ENCODE results near the gene KRTAP16-1. TPM values are rescaled to one million over a fixed set of nuclear protein-coding genes. Genes with fewer than 3 reads are reported as not detected.
"Not testable (repeated sequence)": the region's sequence is repeated elsewhere in the genome, so short reads cannot be mapped to it uniquely, and the experiment has no call there.

Gene KRTAP16-1
- polyA plus RNA-seq, 1 donor (not counting 4 experiments of a cell fraction or from before 2014, with no cell fraction given), result not detected

GRCh38 chr17:41284043-41284442 is 25.1 kb downstream of the KRTAP16-1 start:
- DNase-seq (ENCODE audit: low read depth, low spot score), result no peak
- no peaks in the 10 kb centered on the region for H3K9me1 ChIP-seq (ENCODE audit: control insufficient read depth, extremely low read depth, insufficient read depth, low read length)
- no peaks in the 10 kb centered on the region for H3K36me3 ChIP-seq (ENCODE audit: control insufficient read depth in 2 of 2, extremely low read depth in 1 of 2, insufficient read depth in 2 of 2, low read length in 2 of 2)
- H3K27me3 ChIP-seq (ENCODE audit: control insufficient read depth, extremely low read depth, insufficient read depth, low read length), result no peaks in the 10 kb centered on the region
- TF ChIP-seq, protein P1, sequence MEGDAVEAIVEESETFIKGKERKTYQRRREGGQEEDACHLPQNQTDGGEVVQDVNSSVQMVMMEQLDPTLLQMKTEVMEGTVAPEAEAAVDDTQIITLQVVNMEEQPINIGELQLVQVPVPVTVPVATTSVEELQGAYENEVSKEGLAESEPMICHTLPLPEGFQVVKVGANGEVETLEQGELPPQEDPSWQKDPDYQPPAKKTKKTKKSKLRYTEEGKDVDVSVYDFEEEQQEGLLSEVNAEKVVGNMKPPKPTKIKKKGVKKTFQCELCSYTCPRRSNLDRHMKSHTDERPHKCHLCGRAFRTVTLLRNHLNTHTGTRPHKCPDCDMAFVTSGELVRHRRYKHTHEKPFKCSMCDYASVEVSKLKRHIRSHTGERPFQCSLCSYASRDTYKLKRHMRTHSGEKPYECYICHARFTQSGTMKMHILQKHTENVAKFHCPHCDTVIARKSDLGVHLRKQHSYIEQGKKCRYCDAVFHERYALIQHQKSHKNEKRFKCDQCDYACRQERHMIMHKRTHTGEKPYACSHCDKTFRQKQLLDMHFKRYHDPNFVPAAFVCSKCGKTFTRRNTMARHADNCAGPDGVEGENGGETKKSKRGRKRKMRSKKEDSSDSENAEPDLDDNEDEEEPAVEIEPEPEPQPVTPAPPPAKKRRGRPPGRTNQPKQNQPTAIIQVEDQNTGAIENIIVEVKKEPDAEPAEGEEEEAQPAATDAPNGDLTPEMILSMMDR (optimal IDR thresholded peaks at IDR 0.05 in 1 of 3, IDR thresholded peaks at IDR 0.05 in 1 of 3, conservative IDR thresholded peaks at IDR 0.05 in 1 of 3; ENCODE audit: extremely low read depth in 1 of 3, insufficient read depth in 2 of 3, low read length in 3 of 3), result no peak
- no peak for TF ChIP-seq EZH2 (IDR thresholded peaks at IDR 0.05; ENCODE audit: low read length)
- H2AFZ ChIP-seq (ENCODE audit: control insufficient read depth, low read length), result no peak overlapping the region
- no peak for FAIRE-seq
- H3K27ac ChIP-seq (ENCODE audit: control insufficient read depth, insufficient read depth, low read length), result no peak overlapping the region
- H3K79me2 ChIP-seq (ENCODE audit: control insufficient read depth, insufficient read depth, low read length), result no peaks in the 10 kb centered on the region
- H3K4me3 ChIP-seq (ENCODE audit: control insufficient read depth in 2 of 3, extremely low read depth in 1 of 3, insufficient read depth in 2 of 3, low read depth in 1 of 3, low read length in 3 of 3), result no peak overlapping the region
- dilution Hi-C loops (cut with MboI; ENCODE audit: extremely low pct_ligation_motif_present, low sequenced_read_pairs), result no loop called here
- no peaks in the 10 kb centered on the region for H4K20me1 ChIP-seq (ENCODE audit: control insufficient read depth, extremely low read depth, insufficient read depth, low read length)
- no peaks in the 10 kb centered on the region for H3K9me3 ChIP-seq (ENCODE audit: control insufficient read depth, low read depth, low read length)
- no peak overlapping the region for H3K9ac ChIP-seq (ENCODE audit: control insufficient read depth, extremely low read depth, insufficient read depth, low read length)
- no peaks in the 10 kb centered on the region for H3K4me1 ChIP-seq (ENCODE audit: control insufficient read depth, extremely low read depth, insufficient read depth, low read length)
- no peak overlapping the region for H3K4me2 ChIP-seq (ENCODE audit: control insufficient read depth, extremely low read depth, insufficient read depth, low read depth, low read length)

DNA sequence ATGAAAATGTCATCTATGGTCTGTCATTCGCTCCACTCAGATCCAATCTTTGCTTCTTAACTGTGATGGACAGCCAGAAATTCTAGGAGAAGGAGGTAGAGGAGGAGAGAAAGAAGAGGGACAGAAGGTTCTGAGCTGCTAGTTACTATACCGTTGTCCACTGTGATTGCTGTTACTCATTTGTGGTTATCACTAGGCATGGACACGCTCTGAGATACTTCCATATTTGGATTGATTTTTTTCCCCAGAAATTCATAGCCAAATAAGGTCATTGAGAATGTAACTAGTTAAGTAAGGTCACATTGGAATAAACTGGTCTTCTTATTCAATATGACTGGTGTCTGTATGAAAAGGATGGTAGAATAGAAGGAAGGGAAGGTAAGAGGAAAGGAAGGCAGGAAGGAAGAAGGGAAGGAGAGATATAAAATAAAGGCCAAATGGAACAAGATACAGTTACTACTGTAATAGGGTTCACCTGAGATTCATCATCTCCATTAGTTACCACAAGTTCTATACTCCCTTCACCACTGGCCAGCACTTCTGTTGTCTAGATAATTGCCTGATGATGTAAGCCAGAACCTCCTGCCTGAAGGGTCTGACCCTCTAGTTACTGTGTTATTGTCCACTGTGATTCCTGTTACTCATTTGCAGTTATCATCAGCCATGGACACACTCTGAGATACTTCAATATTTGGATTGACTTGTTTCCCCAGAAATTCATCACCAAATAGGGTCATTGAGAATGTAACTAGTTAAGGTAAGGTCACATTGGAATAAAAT is 30.7 kb downstream of the KRTAP16-1 start:
- no peak overlapping the region for H3K27ac ChIP-seq (ENCODE audit: control insufficient read depth, insufficient read depth, low read length)
- no peak for FAIRE-seq
- no peak for DNase-seq (ENCODE audit: low read depth, low spot score)
- no peak overlapping the region for H3K4me3 ChIP-seq (ENCODE audit: control insufficient read depth in 2 of 3, extremely low read depth in 1 of 3, insufficient read depth in 2 of 3, low read depth in 1 of 3, low read length in 3 of 3)
- H4K20me1 ChIP-seq (ENCODE audit: control insufficient read depth, extremely low read depth, insufficient read depth, low read length), result no peaks in the 10 kb centered on the region
- no peaks in the 10 kb centered on the region for H3K9me3 ChIP-seq (ENCODE audit: control insufficient read depth, low read depth, low read length)
- TF ChIP-seq EZH2 (IDR thresholded peaks at IDR 0.05; ENCODE audit: low read length), result no peak
- TF ChIP-seq, protein P1 (optimal IDR thresholded peaks at IDR 0.05 in 1 of 3, IDR thresholded peaks at IDR 0.05 in 1 of 3, conservative IDR thresholded peaks at IDR 0.05 in 1 of 3; ENCODE audit: extremely low read depth in 1 of 3, insufficient read depth in 2 of 3, low read length in 3 of 3), result no peak
- no peaks in the 10 kb centered on the region for H3K4me1 ChIP-seq (ENCODE audit: control insufficient read depth, extremely low read depth, insufficient read depth, low read length)
- dilution Hi-C loops (cut with MboI; ENCODE audit: extremely low pct_ligation_motif_present, low sequenced_read_pairs), result no loop called here
- H3K9ac ChIP-seq (ENCODE audit: control insufficient read depth, extremely low read depth, insufficient read depth, low read length), result no peak overlapping the region
- no peak overlapping the region for H2AFZ ChIP-seq (ENCODE audit: control insufficient read depth, low read length)
- no peaks in the 10 kb centered on the region for H3K27me3 ChIP-seq (ENCODE audit: control insufficient read depth, extremely low read depth, insufficient read depth, low read length)
- H3K36me3 ChIP-seq (ENCODE audit: control insufficient read depth in 2 of 2, extremely low read depth in 1 of 2, insufficient read depth in 2 of 2, low read length in 2 of 2), result no peaks in the 10 kb centered on the region
- H3K79me2 ChIP-seq (ENCODE audit: control insufficient read depth, insufficient read depth, low read length), result no peaks in the 10 kb centered on the region
- no peak overlapping the region for H3K4me2 ChIP-seq (ENCODE audit: control insufficient read depth, extremely low read depth, insufficient read depth, low read depth, low read length)
- H3K9me1 ChIP-seq (ENCODE audit: control insufficient read depth, extremely low read depth, insufficient read depth, low read length), result no peaks in the 10 kb centered on the region

DNA sequence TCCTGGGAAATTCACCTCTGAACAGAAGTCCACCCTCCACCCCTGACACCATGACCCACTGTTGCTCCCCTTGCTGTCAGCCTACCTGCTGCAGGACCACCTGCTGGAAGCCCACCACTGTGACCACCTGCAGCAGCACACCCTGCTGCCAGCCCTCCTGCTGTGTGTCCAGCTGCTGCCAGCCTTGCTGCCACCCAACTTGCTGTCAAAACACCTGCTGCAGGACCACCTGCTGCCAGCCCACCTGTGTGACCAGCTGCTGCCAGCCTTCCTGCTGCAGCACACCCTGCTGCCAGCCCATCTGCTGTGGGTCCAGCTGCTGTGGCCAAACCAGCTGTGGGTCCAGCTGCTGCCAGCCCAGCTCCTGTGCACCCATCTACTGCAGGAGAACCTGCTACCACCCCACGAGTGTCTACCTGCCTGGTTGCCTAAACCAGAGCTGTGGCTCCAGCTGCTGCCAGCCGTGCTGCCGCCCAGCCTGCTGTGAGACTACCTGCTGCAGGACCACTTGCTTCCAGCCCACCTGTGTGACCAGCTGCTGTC is 33.4 kb downstream of the KRTAP16-1 start, which contains the start of gene KRTAP9-7:
Gene KRTAP9-7 (plus strand): TSS at position 51 of the 543 bp plus-strand sequence. CDS start 0 bp downstream, at position 51.
- H3K4me3 ChIP-seq (ENCODE audit: control insufficient read depth in 2 of 3, extremely low read depth in 1 of 3, insufficient read depth in 2 of 3, low read depth in 1 of 3, low read length in 3 of 3); H2AFZ ChIP-seq (ENCODE audit: control insufficient read depth, low read length); H3K4me1 ChIP-seq (ENCODE audit: control insufficient read depth, extremely low read depth, insufficient read depth, low read length); H3K9me3 ChIP-seq (ENCODE audit: control insufficient read depth, low read depth, low read length); H3K9me1 ChIP-seq (ENCODE audit: control insufficient read depth, extremely low read depth, insufficient read depth, low read length); H3K9ac ChIP-seq (ENCODE audit: control insufficient read depth, extremely low read depth, insufficient read depth, low read length); H3K36me3 ChIP-seq (ENCODE audit: control insufficient read depth in 2 of 2, extremely low read depth in 1 of 2, insufficient read depth in 2 of 2, low read length in 2 of 2); FAIRE-seq; H4K20me1 ChIP-seq (ENCODE audit: control insufficient read depth, extremely low read depth, insufficient read depth, low read length); H3K79me2 ChIP-seq (ENCODE audit: control insufficient read depth, insufficient read depth, low read length); dilution Hi-C loops (cut with MboI; ENCODE audit: extremely low pct_ligation_motif_present, low sequenced_read_pairs); H3K27ac ChIP-seq (ENCODE audit: control insufficient read depth, insufficient read depth, low read length); DNase-seq (ENCODE audit: low read depth, low spot score); H3K27me3 ChIP-seq (ENCODE audit: control insufficient read depth, extremely low read depth, insufficient read depth, low read length); H3K4me2 ChIP-seq (ENCODE audit: control insufficient read depth, extremely low read depth, insufficient read depth, low read depth, low read length): not testable (repeated sequence)

All from keratinocyte (primary cell).